Measurements from ENCODE around the gene HTR6. TPM values are rescaled to one million over a fixed set of nuclear protein-coding genes. Genes with fewer than 3 reads are reported as not detected.

Gene HTR6
- polyA plus RNA-seq, 1 donor = 1.6 TPM

- no peak for DNase-seq
Measured at GRCh38 chr1:19656134-19656779, 8.4 kb upstream of the HTR6 start.

GRCh38 chr1:19656780-19657466 is 7.8 kb upstream of the HTR6 start:
- no peak for DNase-seq

- DNase-seq = no peak
Measured at GRCh38 chr1:19657511-19657910, 7.2 kb upstream of the HTR6 start.

GRCh38 chr1:19658186-19658585 is 6.5 kb upstream of the HTR6 start:
- no peak for DNase-seq

GRCh38 chr1:19661721-19662228 is 2.9 kb upstream of the HTR6 start:
- no peak for DNase-seq

- DNase-seq = no peak
Measured at GRCh38 chr1:19662313-19662712, 2.4 kb upstream of the HTR6 start.

- DNase-seq = no peak
Measured at GRCh38 chr1:19665186-19665495, 466 bp downstream of the HTR6 start.

- no peak for DNase-seq
Measured at GRCh38 chr1:19665496-19666465, 1.1 kb downstream of the HTR6 start.

- DNase-seq = no peak
Measured at GRCh38 chr1:19668888-19669287, 4.2 kb downstream of the HTR6 start.

GRCh38 chr1:19670787-19671186 is 6.1 kb downstream of the HTR6 start:
- no peak for DNase-seq

GRCh38 chr1:19672237-19672636 is 7.6 kb downstream of the HTR6 start:
- DNase-seq = no peak

GRCh38 chr1:19675797-19676196 is 11.1 kb downstream of the HTR6 start:
- DNase-seq = no peak

GRCh38 chr1:19676438-19676922 is 11.8 kb downstream of the HTR6 start:
- peak; percentile 79 for DNase-seq

- no peak for DNase-seq
Measured at GRCh38 chr1:19678493-19678892, 13.8 kb downstream of the HTR6 start.

GRCh38 chr1:19678931-19679453 is 14.3 kb downstream of the HTR6 start:
- no peak for DNase-seq

GRCh38 chr1:19679691-19680090 is 15.0 kb downstream of the HTR6 start:
- DNase-seq = no peak

- no peak for DNase-seq
Measured at GRCh38 chr1:19680644-19681043, 16.0 kb downstream of the HTR6 start.

- DNase-seq = no peak
Measured at GRCh38 chr1:19682257-19682656, 17.6 kb downstream of the HTR6 start.

- no peak for DNase-seq
Measured at GRCh38 chr1:19682901-19683300, 18.2 kb downstream of the HTR6 start.

GRCh38 chr1:19683351-19683750 is 18.7 kb downstream of the HTR6 start:
- no peak for DNase-seq

GRCh38 chr1:19684677-19685076 is 20.0 kb downstream of the HTR6 start:
- DNase-seq = no peak

- DNase-seq = no peak
Measured at GRCh38 chr1:19685994-19686393, 21.3 kb downstream of the HTR6 start.
